IMR-90 (cell line): ENCODE data around the gene PLAC9. TPM values are rescaled to one million over a fixed set of nuclear protein-coding genes. Genes with fewer than 3 reads are reported as not detected.

ENCODE experiments used
- ATAC-seq: fragments of 200-7000 bp; cut with Tn5 transposase; 2 replicates; pipeline ENCODE4 v1.9.1; 2020; ENCODE audit warnings: low read depth, mild to moderate bottlenecking, moderate library complexity
- BruUV-seq: library from RNA; stranded (reverse); fragments of 400-500 nt; replicated peaks from 2 replicates; lab custom pipeline; 2021; lab: Mats Ljungman, UMichigan
- CTCF ChIA-PET: fragments of 300-600 bp; formaldehyde crosslinking; extraction: SDS; loops from one replicate; lab custom pipeline; 2021; ENCODE audit warnings: antibody characterized with exemption; lab: Yijun Ruan, JAX
- POLR2A ChIA-PET: fragments of 300-600 bp; sonication (Branson Sonifier 250); formaldehyde crosslinking; loops from one replicate; lab custom pipeline; 2022; ENCODE audit warnings: antibody characterized with exemption; ENCODE audit not compliant: unreplicated experiment; lab: Charles Lee
- DNase-seq: peaks from one replicate; pipeline ENCODE4 v3.0.0; 2013
- H2AFZ ChIP-seq: replicated peaks from 2 replicates; pipeline ENCODE3; 2013; ENCODE audit warnings: low read length, mild to moderate bottlenecking; ENCODE audit not compliant: poor library complexity
- H2AK5ac ChIP-seq: 2 replicates; pipeline ENCODE4 v1.6.1; 2013; ENCODE audit warnings: low read depth, low read length, inconsistent platforms
- H2AK9ac ChIP-seq: replicated peaks from 2 replicates; pipeline ENCODE3; 2013; ENCODE audit warnings: mild to moderate bottlenecking, low read depth, low read length, moderate library complexity; ENCODE audit not compliant: poor library complexity
- H2BK120ac ChIP-seq: 2 replicates; pipeline ENCODE4 v1.6.1; 2013; ENCODE audit warnings: low read depth, low read length, inconsistent platforms
- H2BK15ac ChIP-seq: 3 replicates; pipeline ENCODE4 v1.6.1; 2013; ENCODE audit warnings: low read depth, low read length, inconsistent platforms
- H2BK20ac ChIP-seq: 2 replicates; pipeline ENCODE4 v1.6.1; 2013; ENCODE audit warnings: low read depth, mild to moderate bottlenecking, inconsistent platforms, low read length, moderate library complexity
- H2BK5ac ChIP-seq: 2 replicates; pipeline ENCODE4 v1.6.1; 2013; ENCODE audit warnings: mild to moderate bottlenecking, low read depth, low read length, inconsistent platforms; ENCODE audit not compliant: poor library complexity, severe bottlenecking
- H3K14ac ChIP-seq: replicated peaks from 2 replicates; pipeline ENCODE4 v1.6.1; 2013; ENCODE audit warnings: low read depth, low read length, inconsistent platforms
- H3K18ac ChIP-seq: 2 replicates; pipeline ENCODE4 v1.6.1; 2013; ENCODE audit warnings: low read depth, low read length, control low read depth
- H3K23ac ChIP-seq: 2 replicates; pipeline ENCODE4 v1.6.1; 2013; ENCODE audit warnings: low read depth, low read length, inconsistent platforms
- H3K27ac ChIP-seq: 2 replicates; pipeline ENCODE4 v1.5.1; 2013; ENCODE audit warnings: mild to moderate bottlenecking, control low read depth, low read length; ENCODE audit not compliant: insufficient read depth
- H3K27me3 ChIP-seq: 2 replicates; pipeline ENCODE4 v1.6.1; 2013; ENCODE audit warnings: low read length; ENCODE audit not compliant: control insufficient read depth, insufficient read depth
- H3K36me3 ChIP-seq: 2 replicates; pipeline ENCODE4 v1.6.1; 2013; ENCODE audit warnings: low read length, mixed read lengths; ENCODE audit not compliant: control insufficient read depth, insufficient read depth
- H3K4ac ChIP-seq: 2 replicates; pipeline ENCODE4 v1.6.1; 2013; ENCODE audit warnings: low read depth, low read length, inconsistent platforms
- H3K4me1 ChIP-seq: 2 replicates; pipeline ENCODE4 v1.6.1; 2013; ENCODE audit warnings: low read length, mixed read lengths; ENCODE audit not compliant: control insufficient read depth, insufficient read depth
- H3K4me2 ChIP-seq: 2 replicates; pipeline ENCODE4 v1.6.1; 2013; ENCODE audit warnings: low read depth, mild to moderate bottlenecking, control low read depth, low read length, moderate library complexity
- H3K4me3 ChIP-seq: 2 replicates; pipeline ENCODE4 v1.5.1; 2013; ENCODE audit warnings: low read depth, mild to moderate bottlenecking, control low read depth, low read length, moderate library complexity; ENCODE audit not compliant: insufficient read depth
- H3K56ac ChIP-seq: 2 replicates; pipeline ENCODE4 v1.6.1; 2013; ENCODE audit warnings: low read length, inconsistent platforms; ENCODE audit not compliant: insufficient read depth; ENCODE audit errors: extremely low read depth
- H3K79me1 ChIP-seq, 2 experiments: 2 replicates each; pipeline ENCODE4 v1.6.1; 2013; ENCODE audit warnings: low read length in 2 of 2, inconsistent platforms in 1 of 2, low read depth in 1 of 2
- H3K9ac ChIP-seq: 2 replicates; pipeline ENCODE4 v1.6.1; 2013; ENCODE audit warnings: low read depth, low read length, control low read depth
- H3K9me1 ChIP-seq: 2 replicates; pipeline ENCODE4 v1.6.1; 2013; ENCODE audit warnings: low read length, inconsistent platforms; ENCODE audit not compliant: insufficient read depth
- H3K9me3 ChIP-seq: 2 replicates; pipeline ENCODE4 v1.6.1; 2013; ENCODE audit warnings: low read length; ENCODE audit not compliant: control insufficient read depth, insufficient read depth
- H4K20me1 ChIP-seq: 2 replicates; pipeline ENCODE4 v1.6.1; 2013; ENCODE audit warnings: low read length, inconsistent platforms; ENCODE audit not compliant: insufficient read depth
- H4K5ac ChIP-seq: 2 replicates; pipeline ENCODE4 v1.6.1; 2013; ENCODE audit warnings: mild to moderate bottlenecking, low read depth, low read length, control low read depth
- H4K8ac ChIP-seq, 2 experiments: 2 replicates each; pipeline ENCODE4 v1.6.1; 2013; ENCODE audit warnings: low read depth in 2 of 2, low read length in 2 of 2, control low read depth in 1 of 2, inconsistent platforms in 1 of 2
- H4K91ac ChIP-seq: 2 replicates; pipeline ENCODE4 v1.6.1; 2013; ENCODE audit warnings: low read depth, low read length, inconsistent platforms; ENCODE audit not compliant: insufficient read depth
- SMC3 ChIP-seq: fragments of 150-350 bp; IDR thresholded peaks from 2 replicates; pipeline ENCODE4 v1.6.1; 2016; ENCODE audit warnings: low read depth, mild to moderate bottlenecking, antibody characterized with exemption, low read length, moderate library complexity
- WGBS, 2 experiments: methylation state at CpG; one replicate each; pipeline versions ENCODE4 v1.1.5 to v1.1.7; 2013; ENCODE audit warnings: missing lambda C conversion rate in 2 of 2; ENCODE audit not compliant: insufficient read length in 1 of 2; ENCODE audit errors: extremely low coverage in 2 of 2; 5-methylcytosine and 5-hydroxymethylcytosine counted together
- dilution Hi-C: fragments of 300-500 bp; cut with HindIII; formaldehyde crosslinking; loops from one replicate; pipeline ENCODE4 v1.14.3; 2018; ENCODE audit warnings: low sequenced_read_pairs; ENCODE audit not compliant: unreplicated experiment
- in situ Hi-C: fragments of 300-500 bp; cut with MboI; formaldehyde crosslinking; loops from 3 replicates; pipeline ENCODE4 v1.14.3; 2019; ENCODE audit warnings: low sequenced_read_pairs, inconsistent platforms, mixed read lengths
- intact Hi-C: fragments of 100-400 bp; cut with micrococcal nuclease; formaldehyde crosslinking; loops from 2 replicates; pipeline ENCODE4 v1.10.0; 2022
- polyA plus RNA-seq, 3 experiments: library from polyadenylated mRNA; depleted of rRNA; stranded (reverse); fragments of >200 nt; gene quantifications; 2 replicates each; pipeline ENCODE4 v1.2.3, GENCODE V29; 2012; ENCODE audit warnings: low replicate concordance in 1 of 3
- total RNA-seq: library from RNA; depleted of rRNA; stranded (reverse); fragments of >200 nt; gene quantifications from 2 replicates; pipeline ENCODE4 v1.2.3, GENCODE V29; 2012; rRNA removed

Gene PLAC9
- total and polyA plus RNA-seq, 2 of the 4 experiments (the other 2 are of a cell fraction), result 1.6 to 12.2 TPM

DNA sequence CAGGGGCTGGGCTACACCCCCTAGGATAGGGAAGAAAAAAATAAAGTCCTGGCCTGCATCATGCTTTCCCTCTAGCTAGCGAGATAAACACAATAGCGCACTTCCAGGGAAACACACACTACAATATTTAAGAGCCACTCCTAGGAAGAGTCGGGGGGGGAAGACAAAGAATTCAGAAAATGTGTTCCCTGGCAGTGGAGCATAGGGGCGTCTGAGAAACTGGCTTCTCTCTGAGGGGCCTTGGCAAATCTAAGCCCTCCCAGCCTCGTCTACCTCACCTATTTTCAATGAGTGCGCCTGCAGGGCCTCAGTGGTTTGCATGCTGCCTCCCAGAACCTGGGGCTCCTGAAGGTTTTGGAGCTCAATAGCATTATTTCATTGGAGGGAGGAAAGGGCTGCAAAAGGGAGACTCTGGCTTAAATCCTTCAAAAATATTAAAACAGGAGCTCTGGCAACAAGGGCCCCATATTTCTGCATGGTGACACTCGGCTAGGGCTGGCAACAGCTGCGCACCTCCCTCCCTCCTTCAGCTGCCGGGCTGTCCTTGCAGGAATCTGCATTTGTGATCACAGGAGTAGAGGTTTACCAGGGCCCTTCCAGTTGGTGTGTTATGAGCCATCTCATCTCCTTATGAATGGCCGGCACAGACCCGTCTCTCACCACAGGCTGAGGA is 62.0 kb downstream of the PLAC9 start:
- Histone ChIP-seq H3K9me1 (peaks cover 34% of the 10 kb centered on the region), H3K4me2 (no peak overlapping the region), H3K4me1 (peaks cover 30% of the 10 kb centered on the region), H3K9ac (no peak overlapping the region), H3K23ac (peak overlapping the region; percentile 56; the same call in 1 of the 2 replicates), H3K27me3 (no peaks in the 10 kb centered on the region), H2BK20ac (no peak overlapping the region), H3K18ac (no peak overlapping the region), H3K9me3 (peaks cover 2% of the 10 kb centered on the region; the same call in 1 of the 2 replicates), H2AFZ (no peak overlapping the region), H4K5ac (no peak overlapping the region), H3K27ac (no peak overlapping the region), H4K91ac (no peak overlapping the region), H3K79me1 (peaks cover 9 to 66% of the 10 kb centered on the region in 2 experiments), H2BK120ac (no peak overlapping the region), H3K4ac (no peak overlapping the region), H2BK15ac (no peak overlapping the region), H2BK5ac (no peak overlapping the region), H2AK5ac (no peak overlapping the region), H4K8ac (no peak overlapping the region), H4K20me1 (peaks cover 82% of the 10 kb centered on the region), H3K56ac (no peak overlapping the region), H3K4me3 (no peak overlapping the region), H3K36me3 (peaks cover 9% of the 10 kb centered on the region; the same call in 1 of the 2 replicates), H3K14ac (0 out of 2 replicates have a peak overlapping the region, but pooled peaks have one; percentile 20), H2AK9ac (no peak overlapping the region)
- ATAC-seq (no peak), DNase-seq (no peak)
- intact Hi-C loops (no loop called here), in situ Hi-C loops (no loop called here), dilution Hi-C loops (no loop called here)
- POLR2A ChIA-PET, result no interaction called here
- CTCF ChIA-PET, result interaction anchor here (1.2 kb wide), 1 partner anchor 14 kb away, joined by 3 read pairs; no protein-coding TSS in a partner anchor
- no TSS peak for BruUV-seq
- 79% methylated on average over 2 of the region's 11 CpGs; no CpG with 5 or more reads in 1 of the 2 experiments for WGBS, 2 experiments
- TF ChIP-seq SMC3, result no peak

Other genes starting within 250 kb of the PLAC9 start
- not detected in 2 replicates for gene SFTPD, start 183.6 kb upstream of the PLAC9 start, total RNA-seq
- not detected in 2 replicates for gene SFTPD, start 183.6 kb upstream of the PLAC9 start, polyA plus RNA-seq (2012; rRNA removed)
- 4.4 and 4.7 TPM in 2 replicates for gene TMEM254, start 54.1 kb upstream of the PLAC9 start, total RNA-seq
- 9.1 and 10.7 TPM in 2 replicates for gene TMEM254, start 54.1 kb upstream of the PLAC9 start, polyA plus RNA-seq (2012; rRNA removed)
- 39.4 and 40.8 TPM in 2 replicates for gene ANXA11, start 72.8 kb downstream of the PLAC9 start, total RNA-seq
- gene ANXA11, start 72.8 kb downstream of the PLAC9 start, polyA plus RNA-seq (2012; rRNA removed), result 109 and 114 TPM in 2 replicates
- not detected in 2 replicates for gene MAT1A, start 156.9 kb downstream of the PLAC9 start, total RNA-seq
- not detected in 2 replicates for gene MAT1A, start 156.9 kb downstream of the PLAC9 start, polyA plus RNA-seq (2012; rRNA removed)
- gene DYDC1, start 224.0 kb downstream of the PLAC9 start, total RNA-seq, result not detected in 2 replicates
- not detected in 2 replicates for gene DYDC1, start 224.0 kb downstream of the PLAC9 start, polyA plus RNA-seq (2012; rRNA removed)
- not detected in 2 replicates for gene DYDC2, start 224.1 kb downstream of the PLAC9 start, total RNA-seq
- gene DYDC2, start 224.1 kb downstream of the PLAC9 start, polyA plus RNA-seq (2012; rRNA removed), result not detected in 2 replicates